ENCODE measurements around the gene GOLPH3L. TPM values are rescaled to one million over a fixed set of nuclear protein-coding genes. Genes with fewer than 3 reads are reported as not detected.

Gene GOLPH3L
- total and polyA plus RNA-seq, 9 donors = 20.0 to 46.2 (median 29.9) TPM

DNA sequence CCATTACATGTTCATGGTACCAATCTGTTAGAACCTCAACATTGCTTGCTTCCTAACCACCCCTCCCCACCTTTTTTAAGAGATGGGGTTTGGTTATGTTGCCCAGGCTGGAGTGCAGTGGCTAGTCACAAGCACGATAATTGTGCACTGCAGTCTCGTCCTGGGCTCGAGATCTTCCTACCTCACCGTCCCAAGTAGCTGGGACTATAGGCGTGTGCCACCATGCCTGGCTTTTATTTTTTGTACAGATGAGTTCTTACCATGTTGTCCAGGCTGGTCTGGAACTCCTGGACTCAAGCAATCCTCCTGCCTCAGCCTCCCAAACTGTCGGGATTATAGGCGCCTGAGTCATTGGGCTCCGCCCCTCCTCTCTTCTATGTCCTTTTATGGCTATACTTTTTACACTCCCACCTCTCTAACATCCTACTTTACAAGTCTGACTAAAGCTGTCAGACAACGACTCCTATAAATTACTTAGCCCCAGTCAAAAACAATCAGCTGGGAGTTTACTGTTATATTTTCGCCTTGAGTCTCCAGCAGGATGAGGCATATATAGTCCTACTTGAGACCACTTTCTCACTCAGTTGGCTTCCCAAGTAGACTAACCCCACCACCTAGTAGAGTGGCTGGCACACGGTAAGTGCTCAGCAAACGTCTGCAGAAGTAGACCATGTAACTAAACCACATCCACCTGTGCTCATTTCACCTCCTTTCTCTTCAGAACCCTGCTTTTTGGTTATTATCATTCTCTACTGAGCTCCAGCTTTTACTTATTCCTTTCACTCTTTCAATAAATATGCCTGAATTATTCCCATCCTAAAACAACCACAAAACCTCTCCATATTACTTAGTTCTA, 81.4 kb downstream of the GOLPH3L start:
- H3K36me3 ChIP-seq = no peaks in the 10 kb centered on the region
- no peak overlapping the region for H3K4me3 ChIP-seq
- no peak for DNase-seq
- no peak overlapping the region for H3K27ac ChIP-seq
- WGBS, 3 donors = 89 to 92% (median 90%) methylated on average over 12 of the region's 12 CpGs
- no peak for TF ChIP-seq POLR2A (IDR thresholded peaks at IDR 0.05)
- no peak for TF ChIP-seq EP300 (IDR thresholded peaks at IDR 0.05)
- TF ChIP-seq, protein P1, sequence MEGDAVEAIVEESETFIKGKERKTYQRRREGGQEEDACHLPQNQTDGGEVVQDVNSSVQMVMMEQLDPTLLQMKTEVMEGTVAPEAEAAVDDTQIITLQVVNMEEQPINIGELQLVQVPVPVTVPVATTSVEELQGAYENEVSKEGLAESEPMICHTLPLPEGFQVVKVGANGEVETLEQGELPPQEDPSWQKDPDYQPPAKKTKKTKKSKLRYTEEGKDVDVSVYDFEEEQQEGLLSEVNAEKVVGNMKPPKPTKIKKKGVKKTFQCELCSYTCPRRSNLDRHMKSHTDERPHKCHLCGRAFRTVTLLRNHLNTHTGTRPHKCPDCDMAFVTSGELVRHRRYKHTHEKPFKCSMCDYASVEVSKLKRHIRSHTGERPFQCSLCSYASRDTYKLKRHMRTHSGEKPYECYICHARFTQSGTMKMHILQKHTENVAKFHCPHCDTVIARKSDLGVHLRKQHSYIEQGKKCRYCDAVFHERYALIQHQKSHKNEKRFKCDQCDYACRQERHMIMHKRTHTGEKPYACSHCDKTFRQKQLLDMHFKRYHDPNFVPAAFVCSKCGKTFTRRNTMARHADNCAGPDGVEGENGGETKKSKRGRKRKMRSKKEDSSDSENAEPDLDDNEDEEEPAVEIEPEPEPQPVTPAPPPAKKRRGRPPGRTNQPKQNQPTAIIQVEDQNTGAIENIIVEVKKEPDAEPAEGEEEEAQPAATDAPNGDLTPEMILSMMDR (IDR thresholded peaks at IDR 0.05) = no peak
- H3K27me3 ChIP-seq = no peaks in the 10 kb centered on the region
- peaks cover 7% of the 10 kb centered on the region for H3K4me1 ChIP-seq (ENCODE audit: insufficient read depth)
- no peaks in the 10 kb centered on the region for H3K9me3 ChIP-seq
- intact Hi-C loops (cut with DNase I) = no loop called here

DNA sequence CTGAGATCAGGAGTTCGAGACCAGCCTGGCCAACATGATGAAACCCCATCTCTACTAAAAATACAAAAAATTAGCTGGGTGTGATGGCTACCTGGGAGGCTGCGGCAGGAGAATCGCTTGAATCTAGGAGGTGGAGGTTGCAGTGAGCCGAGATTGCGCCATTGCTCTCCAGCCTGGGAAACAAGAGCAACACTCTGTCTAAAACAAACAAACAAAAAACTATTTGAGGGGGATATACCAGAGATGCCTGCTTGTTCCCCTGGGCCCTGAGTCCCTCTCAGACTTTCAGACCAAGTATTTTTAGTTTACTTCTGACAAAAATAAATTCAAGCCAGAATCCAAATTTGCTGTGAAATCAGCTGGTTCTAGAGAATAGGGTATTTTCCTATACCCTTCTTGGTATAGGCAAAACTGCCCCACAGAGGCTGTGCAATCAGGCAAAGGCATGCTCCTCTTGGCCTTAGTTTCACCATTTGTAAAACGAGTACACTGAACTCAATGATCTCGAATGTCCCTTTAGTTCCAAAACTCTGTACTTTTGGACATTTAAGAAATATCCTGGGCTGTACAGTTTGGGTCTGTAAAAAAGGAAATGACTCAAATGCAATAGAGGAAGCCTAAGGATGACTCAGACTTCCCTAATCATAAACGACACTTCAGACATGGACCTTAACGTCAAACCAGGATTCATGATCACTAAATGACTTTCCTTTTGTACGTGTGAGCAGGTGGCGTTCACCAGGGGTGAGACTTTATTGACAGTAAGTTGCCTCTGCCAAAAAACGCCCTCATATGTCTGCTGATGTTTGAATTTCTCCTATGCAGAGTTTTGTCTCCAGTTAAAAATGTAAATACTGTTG, 83.7 kb downstream of the GOLPH3L start:
- no peak for DNase-seq
- H3K9me3 ChIP-seq = no peaks in the 10 kb centered on the region
- H3K27me3 ChIP-seq = no peaks in the 10 kb centered on the region
- H3K27ac ChIP-seq = peak overlapping the region; percentile 22 to 33
- H3K4me1 ChIP-seq (ENCODE audit: insufficient read depth) = peaks cover 12% of the 10 kb centered on the region
- H3K4me3 ChIP-seq = no peak overlapping the region
- intact Hi-C loops (cut with DNase I) = loop anchor here in 1 of 4 donors (5.0 kb wide), 1 partner anchor 46 kb away; no protein-coding TSS in a partner anchor
- no peak for TF ChIP-seq EP300 (IDR thresholded peaks at IDR 0.05)
- TF ChIP-seq, protein P1 (IDR thresholded peaks at IDR 0.05) = no peak
- TF ChIP-seq POLR2A (IDR thresholded peaks at IDR 0.05) = no peak
- 37 to 41% (median 41%) methylated on average over 12 of the region's 12 CpGs for WGBS, 3 donors
- no peaks in the 10 kb centered on the region for H3K36me3 ChIP-seq

DNA sequence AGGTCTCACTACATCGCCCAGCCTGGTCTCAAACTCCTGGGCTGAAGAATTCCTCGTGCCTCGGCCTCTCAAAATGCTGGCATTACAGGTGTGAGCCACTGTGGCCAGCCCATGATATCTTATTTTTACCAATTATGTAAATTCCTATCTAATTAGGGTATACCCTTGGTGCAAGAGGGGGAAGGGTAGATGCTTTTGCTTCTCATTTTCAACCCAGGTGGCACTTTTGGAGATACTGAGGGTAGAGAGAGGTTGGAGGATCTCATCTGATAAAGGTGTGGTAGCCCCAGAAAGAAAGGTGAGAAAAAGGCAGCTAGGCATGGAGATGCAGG, 85.0 kb downstream of the GOLPH3L start:
- Histone ChIP-seq H3K27ac (peak overlapping the region; percentile 53 to 59), H3K36me3 (no peaks in the 10 kb centered on the region), H3K4me3 (no peak overlapping the region), H3K9me3 (no peaks in the 10 kb centered on the region), H3K4me1 (ENCODE audit: insufficient read depth) (peaks cover 12% of the 10 kb centered on the region), H3K27me3 (no peaks in the 10 kb centered on the region)
- WGBS, 3 donors = 94 to 98% (median 97%) methylated on average over 3 of the region's 3 CpGs
- DNase-seq = no peak
- intact Hi-C loops (cut with DNase I) = loop anchor here in 1 of 4 donors (5.0 kb wide), 1 partner anchor 45 kb away; no protein-coding TSS in a partner anchor
- TF ChIP-seq POLR2A (IDR thresholded peaks at IDR 0.05) = no peak
- TF ChIP-seq, protein P1 (IDR thresholded peaks at IDR 0.05) = no peak
- TF ChIP-seq EP300 (IDR thresholded peaks at IDR 0.05) = no peak

DNA sequence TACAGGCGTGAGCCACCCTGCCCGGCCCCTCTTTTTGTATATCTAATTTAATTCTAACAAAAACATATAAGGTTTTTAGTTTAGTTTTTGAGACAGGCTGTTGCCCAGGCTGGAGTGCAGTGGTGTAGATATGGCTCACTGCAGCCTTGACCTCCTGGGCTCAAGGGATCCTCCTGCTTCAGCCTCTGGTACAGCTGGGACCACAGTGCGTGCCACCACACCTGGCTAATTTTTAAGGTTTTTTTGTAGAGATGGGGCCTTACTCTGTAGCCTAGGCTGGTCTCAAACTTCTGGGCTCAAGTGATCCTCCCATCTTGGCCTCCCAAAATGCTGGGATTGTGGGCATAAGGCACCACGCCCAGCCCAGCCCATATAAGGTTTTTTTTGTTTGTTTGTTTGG, 86.4 kb downstream of the GOLPH3L start:
- no peaks in the 10 kb centered on the region for H3K9me3 ChIP-seq
- no peaks in the 10 kb centered on the region for H3K27me3 ChIP-seq
- TF ChIP-seq, protein P1 (IDR thresholded peaks at IDR 0.05) = no peak
- no peak for TF ChIP-seq POLR2A (IDR thresholded peaks at IDR 0.05)
- TF ChIP-seq EP300 (IDR thresholded peaks at IDR 0.05) = no peak
- H3K36me3 ChIP-seq = no peaks in the 10 kb centered on the region
- no peak overlapping the region for H3K4me3 ChIP-seq
- H3K4me1 ChIP-seq (ENCODE audit: insufficient read depth) = peaks cover 12% of the 10 kb centered on the region
- peak overlapping the region; percentile 1 to 81 for H3K27ac ChIP-seq
- WGBS, 3 donors = 72 to 81% (median 80%) methylated on average over 4 of the region's 4 CpGs
- DNase-seq = no peak
- intact Hi-C loops (cut with DNase I) = loop anchor here in 1 of 4 donors (5.0 kb wide), 1 partner anchor 43 kb away; no protein-coding TSS in a partner anchor

Data from ovary (tissue), 9 donors.